Nephron progenitor cell (in vitro differentiated cells): ENCODE measurements around the gene RFESD.
A peak's percentile ranks its signal among the peaks of the same experiment; 100 is the strongest.
"Not testable (repeated sequence)": the region's sequence is repeated elsewhere in the genome, so short reads cannot be mapped to it uniquely, and the experiment has no call there.

ENCODE experiments used
- DNase-seq: peaks from one replicate; pipeline ENCODE4 v3.0.0; 2021
- H3K27ac Mint-ChIP-seq: 2 replicates; pipeline ENCODE4 v1.8.0; 2021; ENCODE audit warnings: mild to moderate bottlenecking, moderate library complexity, mixed read lengths
- H3K27me3 Mint-ChIP-seq: 2 replicates; pipeline ENCODE4 v1.8.0; 2021; ENCODE audit warnings: mild to moderate bottlenecking, low read depth, mixed read lengths; ENCODE audit not compliant: poor library complexity
- H3K36me3 Mint-ChIP-seq: 2 replicates; pipeline ENCODE4 v1.8.0; 2021; ENCODE audit warnings: low read depth, mixed read lengths
- H3K4me1 Mint-ChIP-seq: 2 replicates; pipeline ENCODE4 v1.8.0; 2021; ENCODE audit warnings: mixed read lengths
- H3K4me3 Mint-ChIP-seq: 2 replicates; pipeline ENCODE4 v1.8.0; 2021; ENCODE audit warnings: mild to moderate bottlenecking, moderate library complexity, mixed read lengths
- H3K9me3 Mint-ChIP-seq: 2 replicates; pipeline ENCODE4 v1.8.0; 2021; ENCODE audit warnings: mild to moderate bottlenecking, moderate library complexity, mixed read lengths
- TF ChIP-seq, protein P1 (sequence below): fragments of 200-600 bp; sonication (generic); IDR thresholded peaks from 2 replicates; pipeline ENCODE4 v1.5.0; 2021; ENCODE audit warnings: antibody characterized with exemption

Gene RFESD

DNA sequence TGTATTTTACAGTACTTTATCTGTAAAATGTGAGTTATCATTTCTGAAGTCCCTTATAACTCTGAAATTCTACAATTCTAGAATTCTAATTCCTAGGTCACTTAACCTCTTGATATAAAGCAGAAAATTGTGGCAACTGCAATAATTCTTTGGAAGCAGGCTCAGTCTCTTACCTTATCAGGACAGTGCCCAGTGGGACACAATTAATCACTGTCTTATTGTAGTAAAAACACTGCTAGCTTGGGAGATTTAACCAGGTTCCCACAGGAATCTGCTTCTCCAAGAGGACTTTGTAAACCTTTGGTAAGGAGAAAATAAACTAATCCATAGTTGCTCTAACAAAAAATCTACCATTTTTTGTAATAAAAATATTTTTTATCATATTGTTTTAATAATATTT, 54.5 kb downstream of the RFESD start:
- no peak overlapping the region for H3K27ac Mint-ChIP-seq
- H3K4me3 Mint-ChIP-seq = no peak overlapping the region
- no peaks in the 10 kb centered on the region for H3K27me3 Mint-ChIP-seq
- no peaks in the 10 kb centered on the region for H3K9me3 Mint-ChIP-seq
- peaks cover 26% of the 10 kb centered on the region for H3K4me1 Mint-ChIP-seq
- TF ChIP-seq, protein P1, sequence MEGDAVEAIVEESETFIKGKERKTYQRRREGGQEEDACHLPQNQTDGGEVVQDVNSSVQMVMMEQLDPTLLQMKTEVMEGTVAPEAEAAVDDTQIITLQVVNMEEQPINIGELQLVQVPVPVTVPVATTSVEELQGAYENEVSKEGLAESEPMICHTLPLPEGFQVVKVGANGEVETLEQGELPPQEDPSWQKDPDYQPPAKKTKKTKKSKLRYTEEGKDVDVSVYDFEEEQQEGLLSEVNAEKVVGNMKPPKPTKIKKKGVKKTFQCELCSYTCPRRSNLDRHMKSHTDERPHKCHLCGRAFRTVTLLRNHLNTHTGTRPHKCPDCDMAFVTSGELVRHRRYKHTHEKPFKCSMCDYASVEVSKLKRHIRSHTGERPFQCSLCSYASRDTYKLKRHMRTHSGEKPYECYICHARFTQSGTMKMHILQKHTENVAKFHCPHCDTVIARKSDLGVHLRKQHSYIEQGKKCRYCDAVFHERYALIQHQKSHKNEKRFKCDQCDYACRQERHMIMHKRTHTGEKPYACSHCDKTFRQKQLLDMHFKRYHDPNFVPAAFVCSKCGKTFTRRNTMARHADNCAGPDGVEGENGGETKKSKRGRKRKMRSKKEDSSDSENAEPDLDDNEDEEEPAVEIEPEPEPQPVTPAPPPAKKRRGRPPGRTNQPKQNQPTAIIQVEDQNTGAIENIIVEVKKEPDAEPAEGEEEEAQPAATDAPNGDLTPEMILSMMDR = no peak
- H3K36me3 Mint-ChIP-seq = no peaks in the 10 kb centered on the region
- DNase-seq = no peak

DNA sequence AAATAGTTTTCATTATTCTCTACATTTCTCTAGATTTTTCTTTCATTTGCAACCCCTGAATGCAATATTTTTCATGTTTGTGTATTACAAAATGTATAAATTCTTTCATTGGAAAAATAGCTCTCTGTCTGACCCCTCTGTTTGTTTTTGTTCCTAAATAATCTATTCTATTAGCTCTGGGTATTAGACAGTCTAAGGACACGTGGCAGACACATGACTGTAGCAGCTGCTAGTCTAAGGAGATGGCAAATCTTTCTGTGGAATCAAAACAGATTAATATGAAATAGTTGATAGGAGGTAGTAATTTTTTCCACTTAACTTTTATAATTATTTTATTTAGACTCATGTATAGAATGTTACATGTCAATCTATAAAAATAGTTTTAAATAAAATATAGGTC, 57.6 kb downstream of the RFESD start:
- H3K27ac Mint-ChIP-seq = no peak overlapping the region
- TF ChIP-seq, protein P1 = no peak
- peaks cover 5% of the 10 kb centered on the region for H3K27me3 Mint-ChIP-seq
- H3K36me3 Mint-ChIP-seq = peaks cover 9% of the 10 kb centered on the region
- no peak for DNase-seq
- peaks cover 34% of the 10 kb centered on the region for H3K4me1 Mint-ChIP-seq
- no peaks in the 10 kb centered on the region for H3K9me3 Mint-ChIP-seq
- H3K4me3 Mint-ChIP-seq = no peak overlapping the region

DNA sequence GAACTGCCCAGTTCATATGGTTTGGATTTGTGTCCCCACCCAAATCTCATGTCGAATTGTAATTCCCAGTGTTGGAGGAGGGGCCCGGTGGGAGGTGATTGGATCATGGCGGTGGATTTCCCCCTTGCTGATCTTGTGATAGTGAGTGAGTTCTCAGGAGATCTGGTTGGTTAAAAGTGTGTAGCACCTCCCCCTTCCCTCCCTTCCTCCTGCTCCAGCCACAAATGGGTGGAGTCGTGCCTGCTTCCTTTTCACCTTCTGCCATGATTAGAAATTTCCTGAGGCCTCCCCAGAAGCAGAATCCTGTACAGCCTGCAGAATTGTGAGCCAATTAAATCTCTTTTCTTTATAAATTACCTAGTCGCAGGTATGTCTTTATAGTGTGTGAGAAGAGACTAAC, 59.6 kb downstream of the RFESD start:
- H3K27ac Mint-ChIP-seq, H3K36me3 Mint-ChIP-seq, DNase-seq, H3K27me3 Mint-ChIP-seq, H3K4me3 Mint-ChIP-seq, H3K9me3 Mint-ChIP-seq: not testable (repeated sequence)
- H3K4me1 Mint-ChIP-seq = peaks cover 43% of the 10 kb centered on the region

DNA sequence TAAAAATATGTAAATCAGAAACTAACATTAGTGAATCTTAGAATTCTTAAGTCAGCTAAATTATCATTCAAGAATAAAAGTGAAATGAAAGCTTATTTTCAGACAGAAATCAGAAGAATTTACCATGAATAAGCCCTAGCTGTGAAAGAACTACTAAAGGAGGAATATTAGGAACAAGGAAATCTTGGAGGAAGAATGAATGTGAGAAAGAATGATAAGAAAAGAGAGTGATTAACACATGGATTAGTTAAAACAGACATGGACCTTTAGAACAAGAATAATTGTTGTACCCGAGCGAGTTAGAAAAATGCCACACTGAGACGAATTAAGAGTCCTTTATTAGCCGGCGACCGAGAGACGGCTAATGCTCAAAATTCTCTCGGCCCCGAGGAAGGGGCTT, 60.5 kb downstream of the RFESD start:
- Mint-ChIP-seq H3K4me1 (peaks cover 43% of the 10 kb centered on the region), H3K9me3 (no peaks in the 10 kb centered on the region), H3K27me3 (peaks cover 5% of the 10 kb centered on the region), H3K27ac (peak overlapping the region; percentile 64), H3K4me3 (no peak overlapping the region), H3K36me3 (peaks cover 9% of the 10 kb centered on the region)
- TF ChIP-seq, protein P1 = no peak
- DNase-seq = no peak
